RCC 7860 (cell line): ENCODE results near the gene INHBE.
"Not testable (repeated sequence)": the region's sequence is repeated elsewhere in the genome, so short reads cannot be mapped to it uniquely, and the experiment has no call there.

ENCODE experiments used
- DNase-seq: peaks from one replicate; pipeline ENCODE4 v3.0.0-alpha.2; 2015; ENCODE audit warnings: low spot score
- FAIRE-seq: peaks from 2 replicates; lab custom pipeline; 2012; peaks lifted over from hg19 to GRCh38; lab: Jason Lieb, UNC

Gene INHBE

DNA sequence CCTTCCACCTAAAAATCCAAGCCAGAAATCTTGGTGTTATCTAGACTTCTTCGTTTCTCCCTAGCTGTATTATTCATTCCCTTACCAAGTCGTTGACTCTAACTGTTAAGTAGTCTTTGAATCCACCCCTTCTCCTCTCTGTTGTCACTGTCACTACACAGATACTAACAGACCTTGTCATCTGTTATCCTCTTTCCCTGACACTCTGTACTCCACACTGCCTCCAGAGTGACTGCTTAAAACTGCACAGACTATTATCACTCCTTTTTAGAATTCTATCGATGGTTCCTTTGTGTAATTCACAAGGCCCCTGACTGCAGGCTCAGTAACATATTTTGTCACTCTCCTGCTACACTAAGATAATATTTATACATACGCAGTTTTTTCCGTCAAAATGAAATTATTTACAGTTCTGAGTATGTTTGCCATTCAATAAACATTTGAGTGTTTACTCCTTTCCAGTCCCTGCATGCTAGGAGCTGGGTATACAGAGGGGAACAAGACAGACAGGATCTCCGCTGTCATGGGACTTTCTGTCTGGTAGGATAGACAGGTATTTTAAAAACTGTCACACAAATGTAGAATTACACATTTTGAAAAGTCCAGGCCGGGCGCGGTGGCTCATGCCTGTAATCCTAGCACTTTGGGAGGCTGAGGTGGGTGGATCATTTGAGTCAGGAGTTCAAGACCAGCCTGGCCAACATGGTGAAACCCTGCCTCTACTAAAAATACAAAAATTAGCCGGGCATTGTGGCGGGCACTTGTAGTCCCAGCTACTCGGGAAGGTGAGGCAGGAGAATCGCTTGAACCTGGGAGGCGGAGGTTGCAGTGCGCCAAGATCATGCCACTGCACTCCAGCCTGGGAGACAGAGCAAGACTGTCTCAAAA, 36.5 kb downstream of the INHBE start:
- no peak for DNase-seq
- FAIRE-seq = no peak

GRCh38 chr12:57495051-57495701, 40.1 kb downstream of the INHBE start:
- not testable (repeated sequence) for FAIRE-seq, DNase-seq

- DNase-seq (no peak), FAIRE-seq (no peak)
Measured at GRCh38 chr12:57496822-57497221, 41.7 kb downstream of the INHBE start.

DNA sequence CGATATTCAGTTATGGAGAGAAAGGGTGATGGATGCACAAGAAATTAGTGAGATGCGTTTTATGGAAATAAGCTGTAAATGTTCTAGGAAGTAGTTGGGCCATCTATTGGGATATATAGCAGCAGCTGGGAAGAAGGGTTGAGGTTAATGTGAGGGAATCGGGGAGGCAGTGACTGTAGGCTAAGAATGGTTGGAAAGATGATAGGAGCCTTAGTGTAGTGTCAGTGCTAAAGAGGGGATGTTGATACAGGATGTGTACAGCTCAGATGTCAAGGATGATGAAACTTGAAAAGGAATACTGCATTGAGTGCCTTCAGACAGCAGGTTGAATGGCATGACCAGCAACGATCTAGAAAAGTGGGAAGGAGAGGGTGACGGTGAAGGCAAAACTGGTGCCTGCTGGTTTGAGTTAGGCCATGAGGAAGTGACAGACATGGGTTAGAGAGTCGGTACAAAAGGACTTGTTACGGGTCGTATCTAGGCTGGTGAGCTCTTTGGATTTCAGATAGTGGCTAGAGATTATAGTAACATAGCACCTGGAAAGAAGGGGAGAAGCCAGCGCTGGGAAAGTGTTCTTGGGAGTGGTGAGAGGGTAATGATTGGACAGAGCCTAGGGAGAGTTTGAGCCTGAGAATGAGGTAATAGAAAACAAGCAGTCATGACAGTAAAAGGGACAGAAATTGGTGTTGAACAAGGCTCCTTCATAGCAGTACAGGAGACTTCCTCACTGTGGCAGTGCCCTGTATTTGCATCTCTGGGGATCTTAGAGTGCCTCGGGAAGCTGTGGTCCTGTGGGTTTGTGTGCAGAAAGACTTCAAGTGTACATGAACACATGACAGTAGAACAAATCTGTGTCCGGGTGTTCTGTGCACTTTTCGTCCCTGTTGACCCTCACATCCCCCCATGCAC, 42.4 kb downstream of the INHBE start:
- DNase-seq (no peak), FAIRE-seq (no peak)

- FAIRE-seq = no peak
- DNase-seq = no peak
Measured at GRCh38 chr12:57498132-57498502, 43.0 kb downstream of the INHBE start.

DNA sequence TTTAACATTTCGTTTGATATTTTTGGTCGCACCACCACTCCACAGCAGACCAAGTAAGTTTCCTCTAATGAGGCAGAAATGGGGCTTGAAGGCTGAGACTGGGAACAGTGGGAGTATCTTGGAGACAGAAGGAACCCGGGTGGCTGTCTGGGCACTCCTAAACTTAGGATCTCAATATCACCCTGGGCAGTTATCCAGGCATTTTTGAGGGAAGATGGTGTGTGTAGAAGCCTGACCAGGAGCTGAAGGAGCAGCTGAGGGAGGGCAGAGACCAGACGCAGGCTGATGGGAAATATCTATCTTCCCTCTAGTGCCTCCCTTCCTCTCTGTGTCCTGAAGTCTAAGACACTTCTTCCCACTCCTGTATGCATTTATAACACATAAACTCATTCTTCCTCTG, 43.5 kb downstream of the INHBE start:
- no peak for FAIRE-seq
- DNase-seq = no peak

- DNase-seq (no peak), FAIRE-seq (no peak)
Measured at GRCh38 chr12:57500213-57500612, 45.1 kb downstream of the INHBE start.

- not testable (repeated sequence) for FAIRE-seq, DNase-seq
Measured at GRCh38 chr12:57502311-57502969, 47.3 kb downstream of the INHBE start.

GRCh38 chr12:57506541-57506940, 51.4 kb downstream of the INHBE start:
- not testable (repeated sequence) for DNase-seq, FAIRE-seq
